ENCODE data around the gene HLA-DPB1.
"Not testable (repeated sequence)": the region's sequence is repeated elsewhere in the genome, so short reads cannot be mapped to it uniquely, and the experiment has no call there.

The HLA-DPB1 gene

GRCh38 chr6:33072508-33073100, 3.2 kb upstream of the HLA-DPB1 start:
- no peak for DNase-seq

- peak; percentile 37 for DNase-seq
Measured at GRCh38 chr6:33073431-33073871, 2.3 kb upstream of the HLA-DPB1 start, which contains the start of gene HLA-DPA1. Gene HLA-DPA1, minus strand, starts transcription at chr6:33073649.

- DNase-seq: no peak
Measured at GRCh38 chr6:33075208-33075567, 602 bp upstream of the HLA-DPB1 start.

- DNase-seq: no peak
Measured at GRCh38 chr6:33076406-33076934, 680 bp downstream of the HLA-DPB1 start.

GRCh38 chr6:33077908-33078307, 2.1 kb downstream of the HLA-DPB1 start:
- no peak for DNase-seq

GRCh38 chr6:33078442-33078841, 2.7 kb downstream of the HLA-DPB1 start:
- no peak for DNase-seq

GRCh38 chr6:33078919-33079521, 3.2 kb downstream of the HLA-DPB1 start:
- DNase-seq: no peak

- no peak for DNase-seq
Measured at GRCh38 chr6:33079580-33079979, 3.8 kb downstream of the HLA-DPB1 start.

- DNase-seq: no peak
Measured at GRCh38 chr6:33080127-33081089, 4.6 kb downstream of the HLA-DPB1 start.

- DNase-seq: no peak
Measured at GRCh38 chr6:33081098-33081824, 5.5 kb downstream of the HLA-DPB1 start.

GRCh38 chr6:33082702-33083101, 6.9 kb downstream of the HLA-DPB1 start:
- DNase-seq: no peak

- DNase-seq: no peak
Measured at GRCh38 chr6:33085627-33086026, 9.8 kb downstream of the HLA-DPB1 start.

GRCh38 chr6:33088258-33088930, 12.6 kb downstream of the HLA-DPB1 start:
- DNase-seq: no peak

- no peak for DNase-seq
Measured at GRCh38 chr6:33088931-33089620, 13.3 kb downstream of the HLA-DPB1 start.

- peak; percentile 64 for DNase-seq
Measured at GRCh38 chr6:33091957-33092356, 16.2 kb downstream of the HLA-DPB1 start.

GRCh38 chr6:33092385-33092784, 16.6 kb downstream of the HLA-DPB1 start:
- DNase-seq: no peak

- DNase-seq: no peak
Measured at GRCh38 chr6:33093855-33094254, 18.1 kb downstream of the HLA-DPB1 start.

- DNase-seq: no peak
Measured at GRCh38 chr6:33095681-33096080, 19.9 kb downstream of the HLA-DPB1 start.

GRCh38 chr6:33101121-33101737, 25.4 kb downstream of the HLA-DPB1 start:
- not testable (repeated sequence) for DNase-seq

GRCh38 chr6:33103776-33104175, 28.0 kb downstream of the HLA-DPB1 start:
- no peak for DNase-seq

GRCh38 chr6:33104887-33105286, 29.1 kb downstream of the HLA-DPB1 start:
- DNase-seq: no peak
